Loucy (cell line): ENCODE results near the gene OPN1MW.
"Not testable (repeated sequence)": the region's sequence is repeated elsewhere in the genome, so short reads cannot be mapped to it uniquely, and the experiment has no call there.

ENCODE experiments used
- CTCF ChIP-seq: fragments of 200-600 bp; sonication (generic); conservative IDR thresholded peaks from 2 replicates; pipeline ENCODE4 v1.5.1; 2014; ENCODE audit warnings: mild to moderate bottlenecking, antibody characterized with exemption, low read length
- EZH2phosphoT487 ChIP-seq: fragments of 200-600 bp; IDR thresholded peaks from 2 replicates; pipeline ENCODE4 v1.6.1; 2018; ENCODE audit warnings: antibody characterized with exemption, mild to moderate bottlenecking, moderate library complexity, borderline replicate concordance

DNA sequence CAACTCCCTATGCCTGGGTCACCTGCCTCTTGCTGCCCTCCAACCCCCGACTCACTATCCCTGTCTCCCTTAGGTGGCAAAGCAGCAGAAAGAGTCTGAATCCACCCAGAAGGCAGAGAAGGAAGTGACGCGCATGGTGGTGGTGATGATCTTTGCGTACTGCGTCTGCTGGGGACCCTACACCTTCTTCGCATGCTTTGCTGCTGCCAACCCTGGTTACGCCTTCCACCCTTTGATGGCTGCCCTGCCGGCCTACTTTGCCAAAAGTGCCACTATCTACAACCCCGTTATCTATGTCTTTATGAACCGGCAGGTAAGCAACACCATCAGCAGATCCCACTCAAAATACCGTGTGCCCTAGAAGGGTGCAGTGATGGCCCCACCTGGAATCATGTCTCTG, 26.2 kb upstream of the OPN1MW start:
- TF ChIP-seq CTCF, EZH2phosphoT487: not testable (repeated sequence)
